Endothelial cell of umbilical vein (primary cell): ENCODE measurements around the gene PRAC2. TPM values are rescaled to one million over a fixed set of nuclear protein-coding genes. Genes with fewer than 3 reads are reported as not detected.

Experiments used
- BruUV-seq: library from RNA; stranded (reverse); fragments of 400-500 nt; replicated peaks from 2 replicates; lab custom pipeline; 2021; lab: Mats Ljungman, UMichigan
- CTCF ChIA-PET: fragments of 300-600, 350-600 bp; sonication (Branson Sonifier 250); formaldehyde crosslinking; loops from one replicate; lab custom pipeline; 2021; ENCODE audit warnings: antibody characterized with exemption, inconsistent platforms; lab: Charles Lee
- POLR2A ChIA-PET: fragments of 300-600, 350-600 bp; sonication (Branson Sonifier 250); formaldehyde crosslinking; loops from one replicate; lab custom pipeline; 2021; ENCODE audit warnings: antibody characterized with exemption, inconsistent platforms; lab: Charles Lee
- DNase-seq: peaks from one replicate; pipeline ENCODE4 v3.0.0-alpha.2; 2011; ENCODE audit warnings: low read depth, low spot score
- FAIRE-seq: peaks from 2 replicates; lab custom pipeline; 2011; peaks lifted over from hg19 to GRCh38; lab: Jason Lieb, UNC
- H2AFZ ChIP-seq: 2 replicates; pipeline ENCODE4 v1.6.0; 2012; ENCODE audit warnings: low read depth, low read length, control low read depth, inconsistent platforms
- H3K27ac ChIP-seq: 2 replicates; pipeline ENCODE4 v1.5.1; 2011; ENCODE audit warnings: low read depth, mild to moderate bottlenecking, control low read depth, low read length, moderate library complexity; ENCODE audit not compliant: insufficient read depth
- H3K27me3 ChIP-seq, 2 experiments: 2 replicates each; pipeline versions ENCODE4 v1.6.0 to v1.6.1; 2011; ENCODE audit warnings: low read length in 2 of 2, mixed read lengths in 1 of 2; ENCODE audit not compliant: control insufficient read depth in 2 of 2, insufficient read depth in 2 of 2
- H3K36me3 ChIP-seq, 2 experiments: 2 replicates in 1 of 2; 3 replicates in 1 of 2; pipeline ENCODE4 v1.5.1; 2011; ENCODE audit warnings: low read length in 2 of 2, mild to moderate bottlenecking in 1 of 2, moderate library complexity in 1 of 2; ENCODE audit not compliant: control insufficient read depth in 2 of 2, insufficient read depth in 2 of 2; ENCODE audit errors: extremely low read depth in 1 of 2
- H3K4me1 ChIP-seq: 3 replicates; pipeline ENCODE4 v1.5.1; 2011; ENCODE audit warnings: mild to moderate bottlenecking, low read length; ENCODE audit not compliant: control insufficient read depth, insufficient read depth; ENCODE audit errors: extremely low read depth
- H3K4me2 ChIP-seq: 2 replicates; pipeline ENCODE4 v1.6.1; 2011; ENCODE audit warnings: low read length, control low read depth, mixed read lengths; ENCODE audit not compliant: insufficient read depth
- H3K4me3 ChIP-seq, 3 experiments: fragments of 200-600 bp in 1 of 3; sonication (generic), shearing (Covaris generic) in 1 of 3; replicated peaks in 1 of 3; 2 replicates each; pipeline ENCODE4 v1.5.1; 2011 to 2016; ENCODE audit warnings: control low read depth in 3 of 3, low read length in 3 of 3, mild to moderate bottlenecking in 2 of 3, inconsistent platforms in 1 of 3, low read depth in 1 of 3, moderate library complexity in 1 of 3; ENCODE audit not compliant: insufficient read depth in 1 of 3
- H3K79me2 ChIP-seq: 2 replicates; pipeline ENCODE4 v1.6.0; 2012; ENCODE audit warnings: low read length, inconsistent platforms; ENCODE audit not compliant: control insufficient read depth, insufficient read depth
- H3K9ac ChIP-seq: replicated peaks from 2 replicates; pipeline ENCODE3; 2011; ENCODE audit warnings: low read length, control low read depth; ENCODE audit not compliant: insufficient read depth; ENCODE audit errors: extremely low read depth
- H3K9me1 ChIP-seq: replicated peaks from 3 replicates; pipeline ENCODE4 v1.6.0; 2011; ENCODE audit warnings: mild to moderate bottlenecking, low read length; ENCODE audit not compliant: control insufficient read depth, insufficient read depth; ENCODE audit errors: extremely low read depth
- H3K9me3 ChIP-seq: replicated peaks from 2 replicates; pipeline ENCODE4 v1.5.1; 2012; ENCODE audit warnings: low read length, inconsistent platforms; ENCODE audit not compliant: control insufficient read depth, insufficient read depth
- H4K20me1 ChIP-seq: replicated peaks from 2 replicates; pipeline ENCODE3; 2011; ENCODE audit warnings: mild to moderate bottlenecking, low read length; ENCODE audit not compliant: control insufficient read depth, insufficient read depth; ENCODE audit errors: extremely low read depth
- CTCF ChIP-seq, 2 donors: IDR thresholded peaks; 1 replicate in 1 of 2; 2 replicates in 1 of 2; pipeline ENCODE4 v1.5.1; 2011; ENCODE audit warnings: low read length in 2 of 2, mild to moderate bottlenecking in 2 of 2, moderate library complexity in 2 of 2, control low read depth in 1 of 2, inconsistent platforms in 1 of 2, low read depth in 1 of 2; ENCODE audit not compliant: insufficient read depth in 1 of 2; ENCODE audit errors: extremely low read depth in 1 of 2
- EZH2 ChIP-seq: IDR thresholded peaks from 2 replicates; pipeline ENCODE4 v1.6.1; 2012; ENCODE audit warnings: borderline replicate concordance, low read depth, mild to moderate bottlenecking, moderate library complexity, low read length, inconsistent platforms; ENCODE audit not compliant: severe bottlenecking
- FOS ChIP-seq: IDR thresholded peaks from 2 replicates; pipeline ENCODE4 v1.6.1; 2011; ENCODE audit warnings: mild to moderate bottlenecking, low read length, moderate library complexity, borderline replicate concordance; ENCODE audit not compliant: insufficient read depth
- GATA2 ChIP-seq: IDR thresholded peaks from 2 replicates; pipeline ENCODE4 v1.7.0; 2011; ENCODE audit warnings: low read depth, mild to moderate bottlenecking, moderate library complexity, mixed read lengths, low read length; ENCODE audit not compliant: insufficient read length, insufficient read depth
- JUN ChIP-seq: IDR thresholded peaks from 2 replicates; pipeline ENCODE4 v1.6.1; 2011; ENCODE audit warnings: borderline replicate concordance, low read depth; ENCODE audit not compliant: insufficient read length, insufficient read depth
- MYC ChIP-seq: IDR thresholded peaks from one replicate; pipeline ENCODE4 v1.6.1; 2011; ENCODE audit warnings: mild to moderate bottlenecking, low read depth, low read length
- POLR2A ChIP-seq: IDR thresholded peaks from 2 replicates; pipeline ENCODE4 v1.6.1; 2012; ENCODE audit warnings: low read depth, mild to moderate bottlenecking, control low read depth, low read length
- POLR2AphosphoS5 ChIP-seq: IDR thresholded peaks from 2 replicates; pipeline ENCODE4 v1.6.1; 2012; ENCODE audit warnings: low read depth, mild to moderate bottlenecking, control low read depth, low read length, moderate library complexity; ENCODE audit not compliant: insufficient read depth
- dilution Hi-C: fragments of 300-500 bp; cut with MboI; formaldehyde crosslinking; loops from one replicate; pipeline ENCODE4 v1.15.0; 2019; ENCODE audit warnings: low sequenced_read_pairs; ENCODE audit not compliant: extremely low pct_ligation_motif_present
- intact Hi-C: fragments of 100-400 bp; cut with micrococcal nuclease; formaldehyde crosslinking; loops from one replicate; pipeline ENCODE4 v1.10.0; 2022
- polyA plus RNA-seq, 4 experiments: library from polyadenylated mRNA; depleted of rRNA in 3 of 4; stranded (reverse) in 3 of 4; unstranded in 1 of 4; fragments of >200 nt; gene quantifications; 2 replicates each; pipeline versions ENCODE4 v1.2.1 to v1.2.3, GENCODE V29; 2011 to 2012; ENCODE audit warnings: missing spikeins in 1 of 4
- total RNA-seq: library from RNA; stranded (reverse); gene quantifications from 2 replicates; pipeline ENCODE4 v1.2.3, GENCODE V29; 2021

PRAC2 gene
- total and polyA plus RNA-seq, 2 donors (not counting 3 experiments of a cell fraction or from before 2014, with no cell fraction given): not detected

- FAIRE-seq (no peak), DNase-seq (no peak)
- Histone ChIP-seq H3K4me3 (no peak overlapping the region), H2AFZ (no peak overlapping the region), H3K9ac (no peak overlapping the region), H4K20me1 (no peaks in the 10 kb centered on the region), H3K27me3 (peaks cover 86 to 98% of the 10 kb centered on the region in 2 experiments), H3K4me2 (no peak overlapping the region), H3K4me1 (peaks cover 3% of the 10 kb centered on the region), H3K27ac (no peak overlapping the region), H3K9me1 (no peaks in the 10 kb centered on the region), H3K9me3 (no peaks in the 10 kb centered on the region), H3K79me2 (no peaks in the 10 kb centered on the region), H3K36me3 (no peaks in the 10 kb centered on the region)
- intact Hi-C loops: no loop called here
- BruUV-seq: no TSS peak
- POLR2A ChIA-PET: no interaction called here
- dilution Hi-C loops: no loop called here
- no peak for TF ChIP-seq MYC
- TF ChIP-seq EZH2: peak; percentile 99
- CTCF ChIA-PET: interaction anchor here (1.1 to 1.3 kb wide), 2 partner anchors 9 to 22 kb away, joined by 3 read pairs; no protein-coding TSS in a partner anchor
These were observed 24.7 kb downstream of the PRAC2 start for GRCh38 chr17:48747445-48748363.

GRCh38 chr17:48748718-48749566 is 26.0 kb downstream of the PRAC2 start:
- H3K9me3 ChIP-seq: no peaks in the 10 kb centered on the region
- H3K36me3 ChIP-seq: no peaks in the 10 kb centered on the region
- BruUV-seq: no TSS peak
- ChIA-PET CTCF (interaction anchor here (1.1 to 3.3 kb wide), 5 partner anchors 10 to 70 kb away, joined by 3 to 25 read pairs (median 5); no protein-coding TSS in a partner anchor), POLR2A (no interaction called here)
- H3K4me2 ChIP-seq: no peak overlapping the region
- DNase-seq (no peak), FAIRE-seq (peak; percentile 63)
- H3K4me1 ChIP-seq: peaks cover 7% of the 10 kb centered on the region
- TF ChIP-seq POLR2A (no peak), GATA2 (no peak), POLR2AphosphoS5 (no peak), CTCF (IDR thresholded peaks at IDR 0.05; ENCODE audit: extremely low read depth in 1 of 2, insufficient read depth in 1 of 2, low read depth in 1 of 2, low read length in 2 of 2) (no peak), FOS (no peak), JUN (no peak)
- no peaks in the 10 kb centered on the region for H3K9me1 ChIP-seq
- H3K79me2 ChIP-seq: no peaks in the 10 kb centered on the region
- H3K27me3 ChIP-seq: peaks cover 86 to 98% of the 10 kb centered on the region in 2 experiments
- no peak overlapping the region for H3K27ac ChIP-seq
- intact Hi-C loops (no loop called here), dilution Hi-C loops (no loop called here)
- no peak overlapping the region for H3K9ac ChIP-seq
- H2AFZ ChIP-seq: no peak overlapping the region
- no peaks in the 10 kb centered on the region for H4K20me1 ChIP-seq
- no peak overlapping the region for H3K4me3 ChIP-seq
